Kidney epithelial cell (primary cell): ENCODE measurements around the gene STEAP2. TPM values are rescaled to one million over a fixed set of nuclear protein-coding genes. Genes with fewer than 3 reads are reported as not detected.

ENCODE experiments used
- DNase-seq: peaks from one replicate; pipeline ENCODE4 v3.0.0-alpha.2; 2010; ENCODE audit warnings: low read depth
- H3K27me3 ChIP-seq: 2 replicates; pipeline ENCODE4 v1.6.0; 2011; ENCODE audit warnings: low read length; ENCODE audit not compliant: control insufficient read depth, insufficient read depth
- H3K36me3 ChIP-seq: 2 replicates; pipeline ENCODE4 v1.5.1; 2011; ENCODE audit warnings: low read length; ENCODE audit not compliant: control insufficient read depth, insufficient read depth
- H3K4me3 ChIP-seq: 2 replicates; pipeline ENCODE4 v1.5.1; 2011; ENCODE audit warnings: low read depth, mild to moderate bottlenecking, control low read depth, low read length
- total RNA-seq: library from RNA; depleted of rRNA; stranded (reverse); fragments of >200 nt; gene quantifications from 2 replicates; pipeline ENCODE4 v1.2.3, GENCODE V29; 2015
- TF ChIP-seq, protein P1 (sequence below): IDR thresholded peaks from 2 replicates; pipeline ENCODE4 v1.5.1; 2011; ENCODE audit warnings: mild to moderate bottlenecking, moderate library complexity, low read length, control low read depth, inconsistent platforms; ENCODE audit not compliant: insufficient read depth, poor library complexity, severe bottlenecking

STEAP2 gene
- total RNA-seq, 1 donor from 2014 or later, result 5.2 TPM

- DNase-seq, result no peak
- Histone ChIP-seq H3K4me3 (no peak overlapping the region), H3K36me3 (no peaks in the 10 kb centered on the region), H3K27me3 (no peaks in the 10 kb centered on the region)
- TF ChIP-seq, protein P1, sequence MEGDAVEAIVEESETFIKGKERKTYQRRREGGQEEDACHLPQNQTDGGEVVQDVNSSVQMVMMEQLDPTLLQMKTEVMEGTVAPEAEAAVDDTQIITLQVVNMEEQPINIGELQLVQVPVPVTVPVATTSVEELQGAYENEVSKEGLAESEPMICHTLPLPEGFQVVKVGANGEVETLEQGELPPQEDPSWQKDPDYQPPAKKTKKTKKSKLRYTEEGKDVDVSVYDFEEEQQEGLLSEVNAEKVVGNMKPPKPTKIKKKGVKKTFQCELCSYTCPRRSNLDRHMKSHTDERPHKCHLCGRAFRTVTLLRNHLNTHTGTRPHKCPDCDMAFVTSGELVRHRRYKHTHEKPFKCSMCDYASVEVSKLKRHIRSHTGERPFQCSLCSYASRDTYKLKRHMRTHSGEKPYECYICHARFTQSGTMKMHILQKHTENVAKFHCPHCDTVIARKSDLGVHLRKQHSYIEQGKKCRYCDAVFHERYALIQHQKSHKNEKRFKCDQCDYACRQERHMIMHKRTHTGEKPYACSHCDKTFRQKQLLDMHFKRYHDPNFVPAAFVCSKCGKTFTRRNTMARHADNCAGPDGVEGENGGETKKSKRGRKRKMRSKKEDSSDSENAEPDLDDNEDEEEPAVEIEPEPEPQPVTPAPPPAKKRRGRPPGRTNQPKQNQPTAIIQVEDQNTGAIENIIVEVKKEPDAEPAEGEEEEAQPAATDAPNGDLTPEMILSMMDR, result no peak
Measured at GRCh38 chr7:90256778-90257177, 45.2 kb downstream of the STEAP2 start.

- TF ChIP-seq, protein P1, result no peak
- DNase-seq, result no peak
- Histone ChIP-seq H3K27me3 (no peaks in the 10 kb centered on the region), H3K36me3 (no peaks in the 10 kb centered on the region), H3K4me3 (no peak overlapping the region)
Measured at GRCh38 chr7:90261441-90261840, 49.9 kb downstream of the STEAP2 start.

DNA sequence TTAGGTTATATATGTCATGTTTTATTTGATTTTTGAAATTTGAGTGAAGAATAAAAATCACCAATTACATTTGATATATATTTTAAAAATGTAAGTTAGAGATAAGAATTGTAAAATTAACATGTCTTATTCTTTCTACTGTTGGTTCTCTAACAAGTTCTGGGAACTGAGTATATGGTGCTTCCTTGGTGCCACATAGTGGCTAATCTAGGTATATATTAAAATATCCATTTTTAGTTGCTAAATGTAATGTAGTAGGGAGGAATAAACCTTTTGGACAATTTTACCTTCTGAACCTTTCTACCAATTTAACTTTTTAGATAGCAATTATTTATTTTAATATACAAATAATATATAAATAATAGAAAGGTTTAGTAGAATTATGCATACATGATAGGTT, 50.9 kb downstream of the STEAP2 start:
- Histone ChIP-seq H3K36me3 (no peaks in the 10 kb centered on the region), H3K27me3 (no peaks in the 10 kb centered on the region), H3K4me3 (no peak overlapping the region)
- TF ChIP-seq, protein P1, result peak; percentile 34
- DNase-seq, result no peak

- no peaks in the 10 kb centered on the region for H3K27me3 ChIP-seq
- no peak for DNase-seq
- H3K4me3 ChIP-seq, result no peak overlapping the region
- no peaks in the 10 kb centered on the region for H3K36me3 ChIP-seq
- TF ChIP-seq, protein P1, result no peak
Measured at GRCh38 chr7:90266808-90267207, 55.3 kb downstream of the STEAP2 start.

DNA sequence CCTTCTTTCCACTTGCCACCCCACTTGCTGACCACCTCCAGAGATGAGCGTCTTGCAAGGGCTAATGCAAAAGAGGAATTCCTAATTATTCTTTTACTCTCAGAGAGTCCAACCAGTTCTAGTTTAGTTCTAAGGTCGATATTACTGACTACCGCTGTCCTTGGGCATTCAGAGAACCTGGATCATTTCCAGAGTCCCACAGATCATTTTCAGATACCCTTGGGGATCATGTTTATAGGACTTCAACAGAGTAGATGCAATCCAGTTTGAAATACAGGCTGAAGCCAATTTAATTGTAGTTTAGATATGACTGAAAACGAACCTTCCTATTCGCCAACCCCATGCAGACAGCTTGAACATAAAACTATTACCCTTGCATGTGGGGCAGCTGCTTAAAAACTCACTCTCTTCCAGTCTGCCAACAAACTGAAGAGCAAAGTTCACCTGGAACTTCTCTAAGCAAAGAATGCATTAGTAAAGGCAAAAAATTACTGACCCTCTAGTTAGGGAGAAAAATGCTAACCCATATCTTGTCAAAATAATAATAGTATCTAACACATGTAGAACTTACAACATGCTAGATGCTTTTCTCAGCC, 55.8 kb downstream of the STEAP2 start:
- Histone ChIP-seq H3K36me3 (no peaks in the 10 kb centered on the region), H3K27me3 (no peaks in the 10 kb centered on the region), H3K4me3 (no peak overlapping the region)
- DNase-seq, result no peak
- TF ChIP-seq, protein P1, result no peak

GRCh38 chr7:90269163-90269562, 57.6 kb downstream of the STEAP2 start:
- no peaks in the 10 kb centered on the region for H3K27me3 ChIP-seq
- no peak overlapping the region for H3K4me3 ChIP-seq
- H3K36me3 ChIP-seq, result no peaks in the 10 kb centered on the region
- TF ChIP-seq, protein P1, result no peak
- DNase-seq, result no peak
